ENCODE measurements around the gene PARN.
A peak's percentile ranks its signal among the peaks of the same experiment; 100 is the strongest.
"Not testable (repeated sequence)": the region's sequence is repeated elsewhere in the genome, so short reads cannot be mapped to it uniquely, and the experiment has no call there.

PARN gene

GRCh38 chr16:14576532-14576931 lies 53.5 kb downstream of the PARN start:
- H3K4me3 ChIP-seq (ENCODE audit: low read depth in 1 of 5, low read length in 5 of 5) = no peak overlapping the region
- no peaks in the 10 kb centered on the region for H3K9me3 ChIP-seq (ENCODE audit: control insufficient read depth in 5 of 5, low read length in 5 of 5)
- H3K4me1 ChIP-seq (ENCODE audit: control insufficient read depth in 5 of 5, insufficient read depth in 5 of 5, low read length in 5 of 5) = no peaks in the 10 kb centered on the region
- H3K36me3 ChIP-seq (ENCODE audit: control insufficient read depth in 5 of 5, insufficient read depth in 5 of 5, low read length in 5 of 5) = peaks cover 17 to 75% (median 54%) of the 10 kb centered on the region in 5 donors
- no peaks in the 10 kb centered on the region for H3K27me3 ChIP-seq (ENCODE audit: control insufficient read depth in 5 of 5, insufficient read depth in 4 of 5, low read length in 5 of 5)
- no peak overlapping the region for H3K9ac ChIP-seq (ENCODE audit: low read length in 5 of 5)
- H3K27ac ChIP-seq (ENCODE audit: low read depth, low read length) = no peak overlapping the region

- H3K4me3 ChIP-seq (ENCODE audit: low read depth in 1 of 5, low read length in 5 of 5) = no peak overlapping the region
- no peak overlapping the region for H3K27ac ChIP-seq (ENCODE audit: low read depth, low read length)
- H3K9me3 ChIP-seq (ENCODE audit: control insufficient read depth in 5 of 5, low read length in 5 of 5) = no peaks in the 10 kb centered on the region
- peaks cover 14 to 70% (median 50%) of the 10 kb centered on the region in 5 donors for H3K36me3 ChIP-seq (ENCODE audit: control insufficient read depth in 5 of 5, insufficient read depth in 5 of 5, low read length in 5 of 5)
- H3K4me1 ChIP-seq (ENCODE audit: control insufficient read depth in 5 of 5, insufficient read depth in 5 of 5, low read length in 5 of 5) = peaks cover 0 to 4% (median 0%) of the 10 kb centered on the region in 5 donors
- H3K27me3 ChIP-seq (ENCODE audit: control insufficient read depth in 5 of 5, insufficient read depth in 4 of 5, low read length in 5 of 5) = no peaks in the 10 kb centered on the region
- H3K9ac ChIP-seq (ENCODE audit: low read length in 5 of 5) = no peak overlapping the region
Observed at GRCh38 chr16:14576069-14576468, 54.0 kb downstream of the PARN start.

- not testable (repeated sequence) for H3K9me3 ChIP-seq (ENCODE audit: control insufficient read depth in 5 of 5, low read length in 5 of 5); H3K4me3 ChIP-seq (ENCODE audit: low read depth in 1 of 5, low read length in 5 of 5); H3K9ac ChIP-seq (ENCODE audit: low read length in 5 of 5); H3K4me1 ChIP-seq (ENCODE audit: control insufficient read depth in 5 of 5, insufficient read depth in 5 of 5, low read length in 5 of 5); H3K27ac ChIP-seq (ENCODE audit: low read depth, low read length); H3K27me3 ChIP-seq (ENCODE audit: control insufficient read depth in 5 of 5, insufficient read depth in 4 of 5, low read length in 5 of 5)
- H3K36me3 ChIP-seq (ENCODE audit: control insufficient read depth in 5 of 5, insufficient read depth in 5 of 5, low read length in 5 of 5) = peaks cover 10 to 58% (median 39%) of the 10 kb centered on the region in 5 donors
Observed at GRCh38 chr16:14574698-14575415, 55.2 kb downstream of the PARN start.

- H3K27ac ChIP-seq (ENCODE audit: low read depth, low read length) = no peak overlapping the region
- H3K4me3 ChIP-seq (ENCODE audit: low read depth in 1 of 5, low read length in 5 of 5) = no peak overlapping the region
- H3K36me3 ChIP-seq (ENCODE audit: control insufficient read depth in 5 of 5, insufficient read depth in 5 of 5, low read length in 5 of 5) = peaks cover 10 to 40% (median 28%) of the 10 kb centered on the region in 5 donors
Observed at GRCh38 chr16:14572535-14572934, 57.5 kb downstream of the PARN start.

GRCh38 chr16:14569213-14569612 lies 60.8 kb downstream of the PARN start:
- H3K9ac ChIP-seq (ENCODE audit: low read length in 5 of 5) = no peak overlapping the region
- H3K9me3 ChIP-seq (ENCODE audit: control insufficient read depth in 5 of 5, low read length in 5 of 5) = no peaks in the 10 kb centered on the region

More at GRCh38 chr16:14572535-14572934, 57.5 kb downstream of the PARN start:
- H3K4me1 ChIP-seq (ENCODE audit: control insufficient read depth in 5 of 5, insufficient read depth in 5 of 5, low read length in 5 of 5) = peaks cover 0 to 6% (median 0%) of the 10 kb centered on the region in 5 donors
- no peak overlapping the region for H3K9ac ChIP-seq (ENCODE audit: low read length in 5 of 5)
- H3K9me3 ChIP-seq (ENCODE audit: control insufficient read depth in 5 of 5, low read length in 5 of 5) = no peaks in the 10 kb centered on the region
- no peaks in the 10 kb centered on the region for H3K27me3 ChIP-seq (ENCODE audit: control insufficient read depth in 5 of 5, insufficient read depth in 4 of 5, low read length in 5 of 5)

GRCh38 chr16:14566599-14566998 lies 63.5 kb downstream of the PARN start:
- no peak overlapping the region for H3K4me3 ChIP-seq (ENCODE audit: low read depth in 1 of 5, low read length in 5 of 5)
- H3K4me1 ChIP-seq (ENCODE audit: control insufficient read depth in 5 of 5, insufficient read depth in 5 of 5, low read length in 5 of 5) = peaks cover 0 to 37% (median 20%) of the 10 kb centered on the region in 5 donors

More at GRCh38 chr16:14569213-14569612, 60.8 kb downstream of the PARN start:
- H3K27ac ChIP-seq (ENCODE audit: low read depth, low read length) = no peak overlapping the region
- no peak overlapping the region for H3K4me3 ChIP-seq (ENCODE audit: low read depth in 1 of 5, low read length in 5 of 5)
- H3K27me3 ChIP-seq (ENCODE audit: control insufficient read depth in 5 of 5, insufficient read depth in 4 of 5, low read length in 5 of 5) = no peaks in the 10 kb centered on the region
- peaks cover 0 to 21% (median 11%) of the 10 kb centered on the region in 5 donors for H3K4me1 ChIP-seq (ENCODE audit: control insufficient read depth in 5 of 5, insufficient read depth in 5 of 5, low read length in 5 of 5)
- H3K36me3 ChIP-seq (ENCODE audit: control insufficient read depth in 5 of 5, insufficient read depth in 5 of 5, low read length in 5 of 5) = peaks cover 0 to 13% (median 3%) of the 10 kb centered on the region in 5 donors

GRCh38 chr16:14565688-14566025 lies 64.4 kb downstream of the PARN start:
- Histone ChIP-seq H3K36me3 (ENCODE audit: control insufficient read depth in 5 of 5, insufficient read depth in 5 of 5, low read length in 5 of 5) (peaks cover 0 to 8% (median 0%) of the 10 kb centered on the region in 5 donors), H3K27ac (ENCODE audit: low read depth, low read length) (no peak overlapping the region), H3K9me3 (ENCODE audit: control insufficient read depth in 5 of 5, low read length in 5 of 5) (no peaks in the 10 kb centered on the region), H3K27me3 (ENCODE audit: control insufficient read depth in 5 of 5, insufficient read depth in 4 of 5, low read length in 5 of 5) (no peaks in the 10 kb centered on the region), H3K9ac (ENCODE audit: low read length in 5 of 5) (no peak overlapping the region), H3K4me3 (ENCODE audit: low read depth in 1 of 5, low read length in 5 of 5) (no peak overlapping the region), H3K4me1 (ENCODE audit: control insufficient read depth in 5 of 5, insufficient read depth in 5 of 5, low read length in 5 of 5) (peaks cover 0 to 41% (median 24%) of the 10 kb centered on the region in 5 donors)

More at GRCh38 chr16:14566599-14566998, 63.5 kb downstream of the PARN start:
- Histone ChIP-seq H3K9me3 (ENCODE audit: control insufficient read depth in 5 of 5, low read length in 5 of 5) (no peaks in the 10 kb centered on the region), H3K36me3 (ENCODE audit: control insufficient read depth in 5 of 5, insufficient read depth in 5 of 5, low read length in 5 of 5) (peaks cover 0 to 8% (median 0%) of the 10 kb centered on the region in 5 donors), H3K9ac (ENCODE audit: low read length in 5 of 5) (no peak overlapping the region), H3K27ac (ENCODE audit: low read depth, low read length) (no peak overlapping the region), H3K27me3 (ENCODE audit: control insufficient read depth in 5 of 5, insufficient read depth in 4 of 5, low read length in 5 of 5) (no peaks in the 10 kb centered on the region)

GRCh38 chr16:14564861-14565687 lies 65.0 kb downstream of the PARN start:
- Histone ChIP-seq H3K9me3 (ENCODE audit: control insufficient read depth in 5 of 5, low read length in 5 of 5) (no peaks in the 10 kb centered on the region), H3K4me3 (ENCODE audit: low read depth in 1 of 5, low read length in 5 of 5) (peak overlapping the region in 1 of 5 donors; percentile 39), H3K36me3 (ENCODE audit: control insufficient read depth in 5 of 5, insufficient read depth in 5 of 5, low read length in 5 of 5) (peaks cover 0 to 8% (median 0%) of the 10 kb centered on the region in 5 donors), H3K27ac (ENCODE audit: low read depth, low read length) (no peak overlapping the region), H3K4me1 (ENCODE audit: control insufficient read depth in 5 of 5, insufficient read depth in 5 of 5, low read length in 5 of 5) (peaks cover 0 to 47% (median 30%) of the 10 kb centered on the region in 5 donors), H3K9ac (ENCODE audit: low read length in 5 of 5) (no peak overlapping the region), H3K27me3 (ENCODE audit: control insufficient read depth in 5 of 5, insufficient read depth in 4 of 5, low read length in 5 of 5) (no peaks in the 10 kb centered on the region)

- H3K27ac ChIP-seq (ENCODE audit: low read depth, low read length) = no peak overlapping the region
- no peak overlapping the region for H3K9ac ChIP-seq (ENCODE audit: low read length in 5 of 5)
- H3K27me3 ChIP-seq (ENCODE audit: control insufficient read depth in 5 of 5, insufficient read depth in 4 of 5, low read length in 5 of 5) = no peaks in the 10 kb centered on the region
- H3K4me1 ChIP-seq (ENCODE audit: control insufficient read depth in 5 of 5, insufficient read depth in 5 of 5, low read length in 5 of 5) = peaks cover 0 to 50% (median 35%) of the 10 kb centered on the region in 5 donors
- H3K4me3 ChIP-seq (ENCODE audit: low read depth in 1 of 5, low read length in 5 of 5) = no peak overlapping the region
- H3K36me3 ChIP-seq (ENCODE audit: control insufficient read depth in 5 of 5, insufficient read depth in 5 of 5, low read length in 5 of 5) = peaks cover 0 to 8% (median 0%) of the 10 kb centered on the region in 5 donors
- H3K9me3 ChIP-seq (ENCODE audit: control insufficient read depth in 5 of 5, low read length in 5 of 5) = no peaks in the 10 kb centered on the region
Observed at GRCh38 chr16:14564323-14564722, 65.7 kb downstream of the PARN start.
